ENCODE measurements around the gene SPNS2. TPM values are rescaled to one million over a fixed set of nuclear protein-coding genes. Genes with fewer than 3 reads are reported as not detected.

SPNS2 gene
- total RNA-seq, 3 donors from 2014 or later, result 9.2 to 24.5 (median 11.0) TPM

GRCh38 chr17:4551796-4552525 lies 53.3 kb downstream of the SPNS2 start:
- intact Hi-C loops (cut with DNase I, micrococcal nuclease), result no loop called here
- DNase-seq (peak in 1 of 3 donors; percentile 25), ATAC-seq (no peak)
- Histone ChIP-seq H3K9me3 (no peaks in the 10 kb centered on the region), H3K4me1 (ENCODE audit: low read depth) (peaks cover 15% of the 10 kb centered on the region), H3K4me3 (no peak overlapping the region), H3K36me3 (ENCODE audit: low read depth) (no peaks in the 10 kb centered on the region)
- TF ChIP-seq CTCF (IDR thresholded peaks at IDR 0.05), result no peak

GRCh38 chr17:4553669-4554068 lies 55.0 kb downstream of the SPNS2 start:
- peak in 1 of 3 donors; percentile 40 for DNase-seq
- ATAC-seq, result no peak
- Histone ChIP-seq H3K4me1 (ENCODE audit: low read depth) (peaks cover 19% of the 10 kb centered on the region), H3K9me3 (no peaks in the 10 kb centered on the region), H3K36me3 (ENCODE audit: low read depth) (no peaks in the 10 kb centered on the region), H3K4me3 (no peak overlapping the region)
- intact Hi-C loops (cut with DNase I, micrococcal nuclease), result no loop called here
- TF ChIP-seq CTCF (IDR thresholded peaks at IDR 0.05), result no peak

GRCh38 chr17:4554441-4554996 lies 55.8 kb downstream of the SPNS2 start:
- Histone ChIP-seq H3K9me3 (no peaks in the 10 kb centered on the region), H3K36me3 (ENCODE audit: low read depth) (no peaks in the 10 kb centered on the region), H3K4me3 (peak overlapping the region; percentile 48), H3K4me1 (ENCODE audit: low read depth) (peaks cover 26% of the 10 kb centered on the region)
- no peak for DNase-seq
- TF ChIP-seq CTCF (IDR thresholded peaks at IDR 0.05), result no peak
- intact Hi-C loops (cut with DNase I, micrococcal nuclease), result no loop called here
- ATAC-seq, result peak; percentile 3

GRCh38 chr17:4554997-4555799 lies 56.5 kb downstream of the SPNS2 start, which contains the start of gene MYBBP1A:
MYBBP1A (minus strand) TSS chr17:4555384; CDS start chr17:4555324, 60 bp downstream.
- Histone ChIP-seq H3K36me3 (ENCODE audit: low read depth) (no peaks in the 10 kb centered on the region), H3K9me3 (no peaks in the 10 kb centered on the region), H3K4me1 (ENCODE audit: low read depth) (peaks cover 26% of the 10 kb centered on the region), H3K4me3 (peak within 1 kb of the TSS; percentile 48)
- intact Hi-C loops (cut with DNase I, micrococcal nuclease), result no loop called here
- no peak for TF ChIP-seq CTCF (IDR thresholded peaks at IDR 0.05)
- DNase-seq, result peak; percentile 98 to 99 (median 98)
- ATAC-seq, result peak; percentile 91

- H3K36me3 ChIP-seq (ENCODE audit: low read depth), result no peaks in the 10 kb centered on the region
- TF ChIP-seq CTCF (IDR thresholded peaks at IDR 0.05), result no peak
- H3K4me3 ChIP-seq, result peak overlapping the region; percentile 48
- no peak for ATAC-seq
- no peaks in the 10 kb centered on the region for H3K9me3 ChIP-seq
- DNase-seq, result peak in 2 of 3 donors; percentile 29 to 33
- intact Hi-C loops (cut with DNase I, micrococcal nuclease), result no loop called here
- H3K4me1 ChIP-seq (ENCODE audit: low read depth), result peaks cover 32% of the 10 kb centered on the region
Observed at GRCh38 chr17:4555873-4556759, 57.4 kb downstream of the SPNS2 start.
